Activated T-helper 2 cell treated with anti-CD3 and anti-CD28 coated beads, Interferon-gamma antibody, Interleukin-2, Interleukin-4, amounts not matched to agents 10 μg/mL and 5 μg/mL and 100 μg/mL, durations not matched to agents 14 hours and 24 hours and 36 hours (primary cell): ENCODE measurements around the gene ZIC3. TPM values are rescaled to one million over a fixed set of nuclear protein-coding genes. Genes with fewer than 3 reads are reported as not detected.
A peak's percentile ranks its signal among the peaks of the same experiment; 100 is the strongest.

ENCODE experiments used
- DNase-seq: peaks from one replicate; pipeline ENCODE4 v3.0.0; 2021; ENCODE audit warnings: low spot score
- H3K27ac Mint-ChIP-seq: one replicate; pipeline ENCODE4 v1.8.0; 2021; ENCODE audit warnings: mixed read lengths
- H3K27me3 Mint-ChIP-seq: one replicate; pipeline ENCODE4 v1.8.0; 2021; ENCODE audit warnings: low read depth, mixed read lengths
- H3K36me3 Mint-ChIP-seq: one replicate; pipeline ENCODE4 v1.8.0; 2021; ENCODE audit warnings: low read depth, mixed read lengths
- H3K4me1 Mint-ChIP-seq: one replicate; pipeline ENCODE4 v1.8.0; 2021; ENCODE audit warnings: low read depth, mixed read lengths
- H3K4me3 Mint-ChIP-seq: one replicate; pipeline ENCODE4 v1.8.0; 2021; ENCODE audit warnings: low read depth, mild to moderate bottlenecking, moderate library complexity, mixed read lengths
- H3K9me3 Mint-ChIP-seq: one replicate; pipeline ENCODE4 v1.8.0; 2021; ENCODE audit warnings: mixed read lengths
- intact Hi-C: fragments of 100-400 bp; cut with micrococcal nuclease; formaldehyde crosslinking; loops from one replicate; pipeline ENCODE4 v1.15.1; 2023
- total RNA-seq: library from RNA; stranded (reverse); gene quantifications from 2 replicates; pipeline ENCODE4 v1.2.3, GENCODE V29; 2022

Gene ZIC3
- total RNA-seq, 1 donor from 2014 or later, result not detected

GRCh38 chrX:137565318-137565904 lies 516 bp upstream of the ZIC3 start:
- H3K4me3 Mint-ChIP-seq, result no peak overlapping the region
- H3K4me1 Mint-ChIP-seq, result no peaks in the 10 kb centered on the region
- no peak for DNase-seq
- no peaks in the 10 kb centered on the region for H3K9me3 Mint-ChIP-seq
- intact Hi-C loops, result loop anchor here (2.0 kb wide), 1 partner anchor 15 kb away; no protein-coding TSS in a partner anchor
- H3K36me3 Mint-ChIP-seq, result peaks cover 7% of the 10 kb centered on the region
- no peak overlapping the region for H3K27ac Mint-ChIP-seq
- H3K27me3 Mint-ChIP-seq, result peaks cover 53% of the 10 kb centered on the region

- H3K36me3 Mint-ChIP-seq, result peaks cover 7% of the 10 kb centered on the region
- no peak overlapping the region for H3K4me3 Mint-ChIP-seq
- peak overlapping the region; percentile 49 for H3K27ac Mint-ChIP-seq
- intact Hi-C loops, result loop anchor here (2.0 kb wide), 1 partner anchor 140 kb away; no protein-coding TSS in a partner anchor
- H3K27me3 Mint-ChIP-seq, result peaks cover 55% of the 10 kb centered on the region
- no peaks in the 10 kb centered on the region for H3K4me1 Mint-ChIP-seq
- no peak for DNase-seq
- no peaks in the 10 kb centered on the region for H3K9me3 Mint-ChIP-seq
These were observed 1.1 kb downstream of the ZIC3 start for GRCh38 chrX:137566746-137567679.

GRCh38 chrX:137567682-137568232 lies 1.8 kb downstream of the ZIC3 start:
- Mint-ChIP-seq H3K4me3 (no peak overlapping the region), H3K9me3 (no peaks in the 10 kb centered on the region)
- intact Hi-C loops, result loop anchor here (2.0 kb wide), 1 partner anchor 141 kb away; no protein-coding TSS in a partner anchor

GRCh38 chrX:137568741-137569469 lies 3.0 kb downstream of the ZIC3 start:
- H3K9me3 Mint-ChIP-seq, result no peaks in the 10 kb centered on the region
- H3K36me3 Mint-ChIP-seq, result peaks cover 7% of the 10 kb centered on the region
- no peak overlapping the region for H3K4me3 Mint-ChIP-seq
- H3K4me1 Mint-ChIP-seq, result no peaks in the 10 kb centered on the region
- intact Hi-C loops, result no loop called here
- H3K27ac Mint-ChIP-seq, result no peak overlapping the region
- DNase-seq, result no peak
- peaks cover 59% of the 10 kb centered on the region for H3K27me3 Mint-ChIP-seq

More at GRCh38 chrX:137567682-137568232, 1.8 kb downstream of the ZIC3 start:
- H3K4me1 Mint-ChIP-seq, result no peaks in the 10 kb centered on the region
- H3K36me3 Mint-ChIP-seq, result peaks cover 7% of the 10 kb centered on the region
- peaks cover 56% of the 10 kb centered on the region for H3K27me3 Mint-ChIP-seq
- peak overlapping the region; percentile 49 for H3K27ac Mint-ChIP-seq
- no peak for DNase-seq

GRCh38 chrX:137569470-137569891 lies 3.6 kb downstream of the ZIC3 start:
- intact Hi-C loops, result no loop called here
- no peaks in the 10 kb centered on the region for H3K9me3 Mint-ChIP-seq

GRCh38 chrX:137573324-137574101 lies 7.6 kb downstream of the ZIC3 start:
- peaks cover 2% of the 10 kb centered on the region for H3K36me3 Mint-ChIP-seq
- intact Hi-C loops, result no loop called here
- no peak overlapping the region for H3K27ac Mint-ChIP-seq
- H3K4me1 Mint-ChIP-seq, result no peaks in the 10 kb centered on the region
- DNase-seq, result no peak
- H3K9me3 Mint-ChIP-seq, result no peaks in the 10 kb centered on the region
- H3K27me3 Mint-ChIP-seq, result peaks cover 54% of the 10 kb centered on the region
- H3K4me3 Mint-ChIP-seq, result no peak overlapping the region

More at GRCh38 chrX:137569470-137569891, 3.6 kb downstream of the ZIC3 start:
- Mint-ChIP-seq H3K27me3 (peaks cover 55% of the 10 kb centered on the region), H3K4me3 (no peak overlapping the region), H3K27ac (no peak overlapping the region), H3K36me3 (peaks cover 7% of the 10 kb centered on the region), H3K4me1 (no peaks in the 10 kb centered on the region)
- no peak for DNase-seq

GRCh38 chrX:137574102-137574783 lies 8.3 kb downstream of the ZIC3 start:
- Mint-ChIP-seq H3K4me3 (no peak overlapping the region), H3K9me3 (no peaks in the 10 kb centered on the region), H3K27me3 (peaks cover 49% of the 10 kb centered on the region), H3K4me1 (no peaks in the 10 kb centered on the region), H3K36me3 (no peaks in the 10 kb centered on the region), H3K27ac (no peak overlapping the region)
- no peak for DNase-seq
- intact Hi-C loops, result no loop called here

GRCh38 chrX:137574784-137575293 lies 8.9 kb downstream of the ZIC3 start:
- intact Hi-C loops, result no loop called here
- Mint-ChIP-seq H3K4me1 (no peaks in the 10 kb centered on the region), H3K36me3 (no peaks in the 10 kb centered on the region), H3K4me3 (no peak overlapping the region), H3K9me3 (no peaks in the 10 kb centered on the region), H3K27ac (no peak overlapping the region), H3K27me3 (peaks cover 48% of the 10 kb centered on the region)
- DNase-seq, result no peak

GRCh38 chrX:137575596-137576255 lies 9.8 kb downstream of the ZIC3 start:
- no peak overlapping the region for H3K27ac Mint-ChIP-seq
- H3K4me1 Mint-ChIP-seq, result no peaks in the 10 kb centered on the region
- no peaks in the 10 kb centered on the region for H3K9me3 Mint-ChIP-seq
- DNase-seq, result no peak
- peaks cover 41% of the 10 kb centered on the region for H3K27me3 Mint-ChIP-seq
- intact Hi-C loops, result no loop called here
- no peaks in the 10 kb centered on the region for H3K36me3 Mint-ChIP-seq
- H3K4me3 Mint-ChIP-seq, result no peak overlapping the region

GRCh38 chrX:137587151-137587550 lies 21.2 kb downstream of the ZIC3 start:
- no peaks in the 10 kb centered on the region for H3K9me3 Mint-ChIP-seq
- H3K4me3 Mint-ChIP-seq, result no peak overlapping the region
- no peak overlapping the region for H3K27ac Mint-ChIP-seq
- H3K36me3 Mint-ChIP-seq, result no peaks in the 10 kb centered on the region
- no peaks in the 10 kb centered on the region for H3K27me3 Mint-ChIP-seq
- DNase-seq, result no peak
- intact Hi-C loops, result no loop called here
- H3K4me1 Mint-ChIP-seq, result no peaks in the 10 kb centered on the region

- no peak for DNase-seq
- no peaks in the 10 kb centered on the region for H3K4me1 Mint-ChIP-seq
- H3K27ac Mint-ChIP-seq, result no peak overlapping the region
- H3K36me3 Mint-ChIP-seq, result no peaks in the 10 kb centered on the region
- no peaks in the 10 kb centered on the region for H3K9me3 Mint-ChIP-seq
- no peak overlapping the region for H3K4me3 Mint-ChIP-seq
- intact Hi-C loops, result no loop called here
- H3K27me3 Mint-ChIP-seq, result no peaks in the 10 kb centered on the region
These were observed 34.8 kb downstream of the ZIC3 start for GRCh38 chrX:137600769-137601168.
